Effector memory CD4-positive, alpha-beta T cell (primary cell): Measurements from ENCODE around the gene RNU1-4.
"Not testable (repeated sequence)": the region's sequence is repeated elsewhere in the genome, so short reads cannot be mapped to it uniquely, and the experiment has no call there.

Source experiments
- DNase-seq, 3 donors: peaks; one replicate each; pipeline ENCODE4 v3.0.0-alpha.2; 2020
- H3K27ac ChIP-seq: 2 replicates; pipeline ENCODE4 v1.7.0; 2013; ENCODE audit warnings: mild to moderate bottlenecking, low read length, moderate library complexity; ENCODE audit not compliant: insufficient read depth, poor library complexity, severe bottlenecking
- H3K27me3 ChIP-seq: replicated peaks from 2 replicates; pipeline ENCODE4 v1.7.0; 2013; ENCODE audit warnings: mild to moderate bottlenecking, low read length; ENCODE audit not compliant: insufficient read depth, control insufficient read depth, poor library complexity, severe bottlenecking
- H3K36me3 ChIP-seq: 2 replicates; pipeline ENCODE4 v1.7.0; 2013; ENCODE audit warnings: mild to moderate bottlenecking, low read length, moderate library complexity; ENCODE audit not compliant: control insufficient read depth, insufficient read depth
- H3K4me1 ChIP-seq: 2 replicates; pipeline ENCODE4 v1.7.0; 2013; ENCODE audit warnings: low read length, mild to moderate bottlenecking; ENCODE audit not compliant: control insufficient read depth, insufficient read depth, poor library complexity, severe bottlenecking
- H3K4me3 ChIP-seq: 2 replicates; pipeline ENCODE4 v1.7.0; 2013; ENCODE audit warnings: low read length, low read depth, mild to moderate bottlenecking; ENCODE audit not compliant: insufficient read depth, poor library complexity, severe bottlenecking
- H3K9me3 ChIP-seq: 2 replicates; pipeline ENCODE4 v1.7.0; 2013; ENCODE audit warnings: mild to moderate bottlenecking, low read length, moderate library complexity; ENCODE audit not compliant: control insufficient read depth

The RNU1-4 gene

GRCh38 chr1:16781033-16781432 is 40.7 kb downstream of the RNU1-4 start:
- not testable (repeated sequence) for DNase-seq, H3K4me1 ChIP-seq, H3K36me3 ChIP-seq, H3K9me3 ChIP-seq, H3K27me3 ChIP-seq, H3K27ac ChIP-seq, H3K4me3 ChIP-seq

GRCh38 chr1:16781625-16782024 is 41.3 kb downstream of the RNU1-4 start:
- DNase-seq, H3K9me3 ChIP-seq, H3K27ac ChIP-seq, H3K27me3 ChIP-seq, H3K4me1 ChIP-seq, H3K4me3 ChIP-seq, H3K36me3 ChIP-seq: not testable (repeated sequence)

- H3K4me3 ChIP-seq, H3K27ac ChIP-seq, H3K27me3 ChIP-seq, DNase-seq, H3K9me3 ChIP-seq, H3K4me1 ChIP-seq, H3K36me3 ChIP-seq: not testable (repeated sequence)
Observed at GRCh38 chr1:16784955-16785354, 44.6 kb downstream of the RNU1-4 start.

- not testable (repeated sequence) for H3K4me3 ChIP-seq, H3K27me3 ChIP-seq, H3K36me3 ChIP-seq, H3K27ac ChIP-seq, H3K9me3 ChIP-seq, H3K4me1 ChIP-seq, DNase-seq
Observed at GRCh38 chr1:16786362-16786761, 46.0 kb downstream of the RNU1-4 start.

- not testable (repeated sequence) for DNase-seq, H3K4me3 ChIP-seq, H3K27ac ChIP-seq, H3K36me3 ChIP-seq, H3K27me3 ChIP-seq, H3K9me3 ChIP-seq, H3K4me1 ChIP-seq
Observed at GRCh38 chr1:16787175-16787574, 46.9 kb downstream of the RNU1-4 start.

- not testable (repeated sequence) for H3K36me3 ChIP-seq
Observed at GRCh38 chr1:16787711-16788110, 47.4 kb downstream of the RNU1-4 start.

More at GRCh38 chr1:16787711-16788110, 47.4 kb downstream of the RNU1-4 start:
- H3K27ac ChIP-seq, H3K9me3 ChIP-seq, H3K27me3 ChIP-seq, H3K4me1 ChIP-seq, H3K4me3 ChIP-seq, DNase-seq: not testable (repeated sequence)
